GM18519 (cell line): ENCODE measurements around the gene COL25A1.
"Not testable (repeated sequence)": the region's sequence is repeated elsewhere in the genome, so short reads cannot be mapped to it uniquely, and the experiment has no call there.

Experiments used
- ATAC-seq: cut with Tn5 transposase; IDR thresholded peaks from one replicate; pipeline ENCODE4 v1.9.1; 2021; ENCODE audit warnings: mild to moderate bottlenecking, moderate library complexity; ENCODE audit not compliant: unreplicated experiment, low FRiP score

Gene COL25A1

DNA sequence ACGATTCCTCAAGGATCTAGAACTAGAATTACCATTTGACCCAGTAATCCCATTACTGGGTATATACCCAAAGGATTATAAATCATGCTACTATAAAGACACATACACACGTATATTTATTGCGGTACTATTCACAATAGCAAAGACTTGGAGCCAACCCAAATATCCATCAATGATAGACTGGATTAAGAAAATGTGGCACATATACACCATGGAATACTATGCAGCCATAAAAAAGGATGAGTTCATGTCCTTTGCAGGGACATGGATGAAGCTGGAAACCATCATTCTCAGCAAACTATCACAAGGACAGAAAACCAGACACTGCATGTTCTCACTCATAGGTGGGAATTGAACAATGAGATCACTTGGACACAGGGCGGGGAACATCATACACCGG lies 368.5 kb downstream of the COL25A1 start:
- ATAC-seq, result not testable (repeated sequence)

DNA sequence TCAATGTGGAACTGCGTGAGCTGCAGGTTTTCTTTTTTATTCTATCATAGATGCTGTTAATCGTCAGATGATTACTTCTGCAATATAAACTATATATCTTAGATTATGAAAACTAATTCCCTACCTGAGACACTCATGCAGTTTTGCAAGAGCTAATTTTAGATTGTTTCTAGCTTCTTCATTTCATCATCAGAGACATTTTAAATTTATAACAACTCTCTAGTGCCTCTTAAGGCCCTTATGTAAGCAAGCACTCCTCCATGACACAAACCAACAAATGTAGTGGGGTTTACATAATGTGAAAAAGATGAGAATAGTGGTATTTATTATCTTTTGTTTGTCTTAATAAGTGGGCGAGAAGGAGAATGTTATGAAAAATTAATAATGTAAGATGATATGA lies 369.4 kb downstream of the COL25A1 start:
- ATAC-seq, result no peak

DNA sequence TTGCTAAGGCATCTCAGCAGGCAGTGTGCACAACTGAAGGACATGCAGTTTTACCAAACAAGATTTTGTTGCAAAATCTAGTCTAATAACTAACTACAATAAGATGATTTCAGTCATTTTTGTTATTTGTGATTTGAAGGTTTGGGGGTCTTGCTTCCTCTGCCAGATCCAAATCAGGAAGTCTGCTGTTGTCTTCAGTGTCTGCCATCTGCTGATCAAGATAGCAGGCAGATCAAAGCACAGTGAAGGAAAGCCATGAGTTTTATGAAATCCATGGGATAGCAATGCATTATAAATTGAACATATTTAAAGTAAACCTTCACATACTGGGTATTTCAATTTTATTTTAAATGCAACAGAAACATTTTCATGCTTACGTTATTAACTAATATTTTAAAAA lies 370.5 kb downstream of the COL25A1 start:
- ATAC-seq, result no peak

DNA sequence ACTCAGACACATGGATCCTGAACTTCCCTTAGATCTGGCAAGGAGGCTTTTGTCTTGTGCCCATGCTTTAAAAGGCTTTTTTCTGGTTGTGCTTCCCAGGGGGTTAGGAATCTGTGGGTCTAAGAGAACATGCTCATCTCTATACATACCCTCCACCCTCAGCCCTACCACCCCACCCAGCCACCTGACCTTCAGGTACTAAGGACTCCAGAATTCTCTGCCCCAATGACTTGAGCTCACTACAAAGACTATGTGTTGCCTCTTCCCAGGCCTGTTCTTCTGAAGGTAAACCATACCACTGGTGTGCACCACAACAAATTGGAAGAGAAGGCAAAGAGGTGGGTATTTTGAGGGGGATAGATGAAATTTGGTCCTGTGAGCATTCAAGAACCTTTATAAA lies 372.3 kb downstream of the COL25A1 start:
- ATAC-seq, result no peak

DNA sequence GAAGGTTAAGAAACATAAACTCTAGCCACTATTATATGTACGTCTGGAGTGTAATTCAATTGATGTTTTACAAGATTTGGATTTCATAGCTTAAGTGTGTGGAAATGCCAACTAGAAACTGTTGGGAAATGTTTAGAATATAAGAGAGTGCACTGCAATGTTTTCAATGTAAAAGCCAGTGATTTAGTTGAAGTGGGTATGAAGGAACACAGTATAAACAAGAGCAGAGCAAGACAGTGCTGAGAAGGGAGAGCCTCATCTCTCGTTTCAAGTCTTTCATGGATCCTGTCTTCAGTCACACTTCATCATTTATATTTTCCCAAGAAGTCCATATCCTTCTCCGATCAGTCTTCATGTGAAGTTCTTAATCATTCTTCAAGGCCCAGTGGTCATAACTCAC lies 375.7 kb downstream of the COL25A1 start:
- no peak for ATAC-seq

DNA sequence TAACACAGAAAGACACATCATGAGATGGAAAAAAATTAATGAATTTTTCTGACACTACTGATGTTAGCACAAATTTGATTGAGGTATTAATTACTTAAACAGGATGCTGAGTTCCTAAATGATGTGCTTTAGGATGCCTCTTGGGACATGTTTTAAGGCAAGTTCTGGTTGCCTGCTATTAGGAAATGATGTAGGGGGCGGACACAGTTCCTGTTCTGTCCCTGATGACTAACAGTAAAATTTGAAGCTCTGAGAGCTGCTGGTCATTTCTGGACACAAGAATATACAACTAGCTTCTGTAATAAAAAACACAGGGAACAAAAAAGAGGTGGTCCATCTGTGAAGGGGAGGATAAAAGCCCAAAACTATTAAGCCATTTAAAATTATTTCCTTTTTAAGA lies 376.4 kb downstream of the COL25A1 start:
- no peak for ATAC-seq

DNA sequence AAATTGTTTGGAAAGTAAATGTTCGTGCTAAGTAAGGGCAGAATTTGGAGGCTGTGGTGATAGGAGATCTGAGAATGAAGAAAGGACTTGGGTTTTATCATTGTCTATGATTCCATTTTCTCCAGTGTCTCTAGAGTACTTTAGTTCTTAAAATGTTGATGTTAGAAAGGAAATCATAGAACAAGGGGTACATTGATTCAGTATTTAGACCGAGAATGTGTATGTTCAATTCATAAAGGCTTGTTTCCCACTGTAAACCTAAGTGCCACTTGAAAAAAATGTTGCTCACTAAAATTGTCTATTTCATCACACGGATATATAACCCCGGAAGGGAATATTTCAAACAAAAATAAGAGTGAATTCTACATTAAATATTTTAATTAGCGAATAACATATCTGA lies 380.3 kb downstream of the COL25A1 start:
- ATAC-seq, result no peak

DNA sequence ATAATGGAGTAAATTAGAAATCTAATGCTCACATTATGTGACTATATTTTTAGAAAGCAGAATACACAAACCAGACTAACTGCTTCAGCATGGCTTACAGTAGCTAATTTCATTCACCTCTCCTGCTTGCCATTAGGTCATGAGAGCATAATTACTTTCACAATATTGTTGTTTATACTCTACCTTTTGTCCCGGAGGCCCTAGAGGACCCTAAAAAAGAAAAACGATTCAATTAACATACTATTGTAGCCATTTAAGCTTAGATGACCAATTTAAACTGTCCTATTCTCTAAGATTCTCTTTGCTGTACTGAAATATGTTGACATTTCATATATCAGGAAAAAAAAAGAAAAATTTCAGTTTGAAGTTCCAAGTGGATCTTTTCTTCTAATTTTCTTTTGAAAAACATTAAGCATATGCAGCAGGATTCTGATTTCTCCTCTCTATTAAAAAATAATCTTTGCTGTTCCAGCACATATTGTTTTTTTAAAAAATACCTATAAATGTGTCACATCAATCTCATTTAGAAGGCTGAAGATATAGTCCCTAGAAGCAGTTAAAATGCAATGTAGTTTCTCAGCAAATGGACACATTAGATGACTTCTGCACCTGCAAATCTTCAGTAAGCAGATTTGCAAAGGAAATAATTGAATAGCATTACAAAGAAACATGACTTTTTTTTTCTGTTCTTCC lies 381.9 kb downstream of the COL25A1 start:
- no peak for ATAC-seq

DNA sequence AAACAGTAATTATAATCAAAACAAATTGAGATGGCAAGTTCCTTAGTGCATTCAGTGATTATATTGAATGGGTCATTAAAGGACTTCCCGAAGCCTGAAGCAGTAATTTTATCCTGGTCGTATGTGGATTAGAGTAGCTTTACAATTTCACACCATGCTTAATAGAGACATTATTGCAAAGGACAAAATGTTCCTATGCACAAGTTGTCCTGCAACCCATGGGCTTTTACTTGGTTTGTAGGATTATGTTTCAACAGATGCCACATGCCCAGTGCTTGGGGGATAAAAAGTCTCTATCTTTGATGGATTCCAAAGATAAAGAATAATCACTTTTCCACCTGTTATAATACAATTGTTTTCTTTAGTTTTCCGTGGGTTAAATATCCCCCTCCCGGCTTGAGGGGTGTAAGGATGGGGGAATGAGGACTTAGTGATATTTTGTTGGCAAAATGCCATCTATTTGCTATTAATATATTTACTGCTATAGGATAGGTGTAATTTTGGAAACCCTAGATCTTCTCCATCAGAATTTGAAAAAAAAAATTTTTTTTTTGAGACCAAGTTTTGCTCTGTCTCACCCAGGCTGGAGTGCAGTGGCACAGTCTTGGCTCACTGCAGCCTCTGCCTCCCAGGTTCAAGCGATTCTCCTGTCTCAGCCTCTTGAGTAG lies 383.1 kb downstream of the COL25A1 start:
- no peak for ATAC-seq

DNA sequence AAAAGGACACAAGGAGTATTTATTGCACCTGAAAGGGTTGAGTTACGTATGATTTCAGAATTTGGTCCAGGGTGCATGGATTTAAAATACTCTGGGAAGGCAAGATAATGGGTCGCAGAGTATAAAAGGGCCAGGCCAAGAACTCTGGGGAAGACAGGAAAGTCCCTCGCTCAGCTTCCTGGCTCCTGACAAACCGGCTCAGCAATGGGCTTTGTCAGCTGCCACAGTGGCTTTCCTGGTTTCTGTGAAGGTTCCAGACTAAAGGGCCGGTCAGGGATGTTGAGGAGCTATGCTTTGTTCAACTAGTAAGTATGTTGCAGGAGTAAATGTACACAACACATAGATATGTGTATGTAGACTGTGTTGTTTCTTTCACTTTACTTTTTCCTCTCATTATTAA lies 385.2 kb downstream of the COL25A1 start:
- no peak for ATAC-seq

DNA sequence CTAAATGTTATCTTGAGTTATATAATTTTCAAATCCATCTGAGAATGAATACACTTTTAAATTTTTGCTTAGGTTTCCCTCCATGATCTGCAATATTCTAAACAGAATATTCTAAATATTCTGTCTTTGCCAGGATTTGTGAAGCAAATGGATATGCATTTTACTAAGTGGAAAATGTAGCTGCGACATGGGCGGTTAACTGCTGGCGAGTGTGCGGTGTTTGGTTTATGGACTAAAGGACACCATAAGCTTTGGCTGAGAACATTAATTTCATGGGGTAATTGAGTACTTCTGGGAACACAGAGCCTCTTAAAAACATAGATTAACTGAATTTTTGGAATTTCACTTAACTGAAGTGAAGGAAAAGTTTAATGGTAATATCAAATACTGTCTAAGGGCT lies 385.8 kb downstream of the COL25A1 start:
- no peak for ATAC-seq

DNA sequence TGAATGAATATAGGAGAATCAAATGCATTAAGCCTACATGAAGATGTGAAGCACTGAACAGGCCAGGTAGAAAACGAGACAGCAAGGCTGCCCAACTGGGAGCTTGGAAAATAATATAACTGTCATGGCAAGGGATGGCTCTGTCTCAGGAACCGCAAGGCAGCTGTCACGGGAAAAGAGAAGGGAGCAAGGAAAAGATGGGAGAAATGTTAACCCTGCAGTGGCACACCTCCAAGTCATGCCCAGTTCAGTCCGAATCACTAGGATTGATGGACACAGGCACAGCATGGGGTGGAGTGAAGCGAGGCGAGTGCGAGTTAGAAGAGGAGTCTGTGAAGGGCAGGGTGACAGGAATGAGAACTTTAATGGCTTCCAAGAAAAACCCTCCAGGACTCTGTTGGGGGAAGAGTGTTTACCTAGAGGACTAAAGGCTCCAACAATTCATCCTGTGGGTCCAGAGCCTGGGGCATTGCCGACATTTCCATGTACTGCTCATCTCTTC lies 395.5 kb downstream of the COL25A1 start:
- no peak for ATAC-seq

DNA sequence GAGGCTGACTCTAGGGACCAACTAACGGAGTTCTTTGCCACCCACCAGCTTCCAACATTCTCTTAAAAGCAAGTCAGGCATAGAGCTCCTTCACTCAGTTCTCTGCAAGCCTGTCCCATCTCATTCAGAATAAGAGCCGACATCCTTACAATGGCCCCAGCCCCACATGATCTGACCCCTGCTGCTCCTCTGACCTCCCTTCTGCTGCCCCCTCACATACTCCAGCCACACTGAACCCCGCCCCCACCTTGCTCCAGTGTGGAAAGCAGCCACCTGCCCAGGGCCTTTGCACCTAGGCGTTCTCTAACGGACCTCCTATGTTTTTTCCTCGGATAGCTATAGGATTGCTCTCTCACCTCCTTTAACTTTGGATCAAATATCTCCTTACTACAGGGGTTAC lies 396.5 kb downstream of the COL25A1 start:
- no peak for ATAC-seq

DNA sequence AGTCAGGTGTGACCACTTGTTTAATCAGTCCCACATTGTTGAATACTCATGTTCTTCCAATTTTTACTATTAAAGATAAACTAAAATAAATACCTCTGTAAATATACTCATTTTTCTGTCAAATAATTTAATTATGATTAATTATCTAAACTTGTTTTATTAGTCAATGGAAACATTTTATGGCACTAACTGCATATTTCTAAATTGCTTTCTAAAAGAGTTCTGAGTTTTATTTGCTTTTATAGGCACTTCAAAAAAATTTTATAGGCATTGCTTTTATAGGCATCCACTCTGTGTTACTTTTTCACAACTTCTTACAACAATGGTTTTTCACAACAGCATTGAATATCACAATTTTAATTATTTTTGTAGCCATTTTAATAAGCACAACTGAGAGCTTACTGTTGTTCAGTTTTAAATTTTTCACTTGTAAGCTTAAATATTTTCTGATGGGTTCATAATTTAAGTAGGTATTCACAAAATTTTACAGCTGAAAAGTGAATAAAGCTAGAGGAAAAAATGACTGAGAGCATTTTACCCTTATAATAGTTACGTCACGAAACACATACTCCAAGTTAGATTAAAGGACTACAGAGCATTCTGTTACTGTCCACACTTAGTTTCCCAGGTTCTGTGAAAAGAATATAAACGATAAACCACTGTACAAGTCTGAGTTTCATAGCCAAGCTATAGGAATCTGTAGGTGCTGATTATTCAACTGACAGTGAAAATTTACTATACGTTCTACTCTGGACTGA lies 398.8 kb downstream of the COL25A1 start:
- ATAC-seq, result no peak

DNA sequence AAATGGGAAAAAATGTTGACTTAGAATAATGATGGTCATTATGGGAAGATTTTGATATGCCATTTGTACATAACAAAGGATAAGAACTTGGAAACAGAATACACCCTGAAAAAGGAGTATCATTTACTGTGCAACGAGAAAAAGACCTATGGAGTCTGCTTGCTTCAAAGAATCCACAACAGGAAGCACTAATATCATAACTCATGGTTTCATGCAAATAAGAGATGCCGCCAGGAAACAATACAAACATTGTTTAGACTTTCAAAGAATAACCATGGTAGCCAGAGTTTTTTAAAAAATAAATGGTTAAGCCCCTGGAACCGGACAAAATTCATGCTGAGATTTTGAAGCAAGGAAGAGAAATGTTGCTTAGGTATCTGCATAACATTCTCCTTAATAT lies 399.7 kb downstream of the COL25A1 start:
- ATAC-seq, result no peak

DNA sequence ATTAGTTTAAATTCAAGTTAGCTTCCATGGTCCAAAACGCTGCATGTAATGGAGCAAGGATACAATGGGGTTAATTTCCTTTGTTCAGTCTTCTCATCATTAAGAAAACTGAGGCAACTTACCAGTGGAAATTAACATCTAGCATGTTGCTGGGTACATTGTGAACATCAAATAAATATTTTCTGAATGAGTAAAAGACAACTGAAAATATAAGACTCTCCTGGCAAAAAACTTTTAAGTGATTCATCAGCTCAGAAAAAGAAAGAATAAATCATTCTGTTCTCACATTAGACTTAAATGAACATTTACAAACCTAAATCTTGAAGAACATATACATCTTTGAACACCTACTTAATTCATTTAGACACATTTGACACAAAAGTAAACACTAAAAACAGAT lies 401.2 kb downstream of the COL25A1 start:
- no peak for ATAC-seq

DNA sequence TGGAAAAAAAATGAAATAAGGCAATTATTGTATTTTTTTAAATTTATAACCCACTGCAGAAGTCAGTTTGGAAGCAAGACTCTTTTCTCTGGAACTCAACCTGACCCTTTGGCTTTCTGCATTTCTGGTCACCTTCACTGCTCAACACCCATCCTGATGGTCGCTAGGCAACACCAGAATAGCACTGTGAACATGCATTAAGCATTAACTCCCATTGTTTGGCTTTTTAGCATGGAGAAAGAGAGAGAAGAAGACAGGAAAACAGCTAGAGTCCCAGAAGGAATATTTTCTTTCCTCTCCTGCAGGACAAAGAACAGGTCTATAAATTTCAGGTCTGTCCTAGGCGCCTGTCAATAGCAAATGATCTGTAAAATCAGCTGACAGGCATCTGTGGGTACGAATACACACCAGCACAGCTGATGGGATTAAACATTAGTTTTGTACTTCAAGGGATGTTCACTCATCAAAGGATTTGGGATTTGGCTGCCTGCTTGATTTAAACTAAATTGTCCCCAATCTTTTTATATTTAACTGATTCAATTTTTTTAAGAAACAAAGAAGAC lies 402.4 kb downstream of the COL25A1 start:
- ATAC-seq, result no peak

DNA sequence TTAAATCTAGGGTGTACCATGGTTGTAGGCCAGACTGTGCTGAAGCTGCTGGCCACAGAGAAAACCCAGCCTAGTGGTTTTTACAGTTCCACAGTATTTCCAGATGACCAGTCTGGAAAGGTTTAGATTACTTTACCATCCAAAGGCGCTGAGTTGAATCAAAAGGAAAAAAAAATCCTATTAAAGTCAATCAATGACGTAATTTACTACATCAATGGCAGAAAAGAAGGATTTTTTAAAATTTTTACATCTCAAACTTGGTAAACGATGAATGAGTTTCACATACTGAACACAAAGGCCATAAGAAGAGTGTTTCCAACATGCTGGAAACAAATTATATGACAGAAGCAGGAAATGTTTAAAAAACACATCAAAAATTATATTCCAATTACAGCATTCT lies 409.0 kb downstream of the COL25A1 start:
- no peak for ATAC-seq

DNA sequence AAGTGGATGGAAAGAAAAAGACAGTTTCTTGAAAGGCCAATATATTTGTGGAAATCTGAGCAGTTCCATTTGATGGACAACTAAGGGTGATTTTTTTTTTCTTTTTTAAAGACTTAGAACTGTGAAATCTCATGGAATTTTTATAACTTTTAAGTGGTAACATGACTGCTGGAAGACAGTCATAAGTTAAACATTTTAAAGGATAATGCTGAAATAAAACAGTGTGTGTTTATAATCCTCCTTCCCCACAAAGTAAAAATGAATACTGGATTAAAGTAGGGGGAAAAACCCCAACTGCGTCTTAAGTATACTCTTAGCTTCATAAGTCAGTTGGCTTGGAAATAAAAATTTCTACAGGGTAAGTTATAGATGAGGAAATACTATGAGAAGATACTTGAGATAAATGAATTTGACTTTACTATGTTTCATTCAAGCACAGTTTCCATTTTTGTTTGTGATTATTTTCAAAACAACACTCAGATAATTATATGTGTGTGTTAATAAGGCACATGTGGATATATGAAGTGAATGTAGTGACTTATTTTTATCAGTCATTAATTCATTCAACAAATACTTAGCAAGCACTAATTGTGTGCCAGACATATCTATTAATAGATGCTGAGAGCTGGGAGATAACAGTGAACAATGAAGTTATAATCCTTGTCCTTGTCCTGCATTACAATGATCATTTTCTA lies 410.4 kb downstream of the COL25A1 start:
- no peak for ATAC-seq

DNA sequence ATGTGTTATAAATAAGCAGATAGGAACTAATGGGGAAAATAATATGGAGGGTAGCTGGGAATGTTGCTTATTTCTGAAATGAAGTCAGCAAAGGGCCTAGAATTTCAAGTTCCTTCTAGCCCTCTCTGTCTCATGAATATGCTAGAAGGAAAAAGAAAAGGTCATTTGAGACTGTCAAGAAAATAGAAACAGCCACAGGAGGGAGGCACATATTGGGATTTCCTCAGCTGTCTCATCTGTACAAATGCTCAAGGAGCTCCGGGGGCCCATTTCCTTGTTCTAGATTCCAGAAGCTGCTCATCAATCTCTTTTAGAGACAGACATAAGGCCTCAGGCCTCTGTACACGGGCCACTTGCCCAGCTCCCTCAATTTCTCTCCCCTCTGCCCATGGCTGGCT lies 412.0 kb downstream of the COL25A1 start:
- ATAC-seq, result no peak
